Measurements from ENCODE around the gene RAB11A.

Gene RAB11A

DNA sequence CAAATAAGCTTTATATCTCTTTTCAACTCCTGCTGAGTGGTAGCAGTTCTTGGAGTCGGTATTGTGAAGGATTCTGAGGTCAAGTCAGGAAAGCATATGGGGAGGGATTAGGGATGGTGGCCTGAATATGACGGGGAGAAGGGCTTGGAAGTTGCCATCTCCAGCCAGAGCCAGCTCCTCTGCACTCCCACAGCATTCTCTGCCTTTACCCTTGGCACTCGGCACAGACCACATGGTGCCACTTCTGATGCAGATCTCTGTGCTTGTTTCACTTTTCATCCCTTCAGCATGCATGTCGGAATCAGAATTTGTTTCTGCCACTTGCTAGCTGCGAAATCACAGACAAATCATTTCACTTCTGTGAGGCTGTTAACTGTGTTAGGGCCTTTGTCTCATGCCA, 52.5 kb downstream of the RAB11A start:
- H3K4me3 ChIP-seq (ENCODE audit: low read depth, low read length) = no peak overlapping the region
- TF ChIP-seq, protein P1, sequence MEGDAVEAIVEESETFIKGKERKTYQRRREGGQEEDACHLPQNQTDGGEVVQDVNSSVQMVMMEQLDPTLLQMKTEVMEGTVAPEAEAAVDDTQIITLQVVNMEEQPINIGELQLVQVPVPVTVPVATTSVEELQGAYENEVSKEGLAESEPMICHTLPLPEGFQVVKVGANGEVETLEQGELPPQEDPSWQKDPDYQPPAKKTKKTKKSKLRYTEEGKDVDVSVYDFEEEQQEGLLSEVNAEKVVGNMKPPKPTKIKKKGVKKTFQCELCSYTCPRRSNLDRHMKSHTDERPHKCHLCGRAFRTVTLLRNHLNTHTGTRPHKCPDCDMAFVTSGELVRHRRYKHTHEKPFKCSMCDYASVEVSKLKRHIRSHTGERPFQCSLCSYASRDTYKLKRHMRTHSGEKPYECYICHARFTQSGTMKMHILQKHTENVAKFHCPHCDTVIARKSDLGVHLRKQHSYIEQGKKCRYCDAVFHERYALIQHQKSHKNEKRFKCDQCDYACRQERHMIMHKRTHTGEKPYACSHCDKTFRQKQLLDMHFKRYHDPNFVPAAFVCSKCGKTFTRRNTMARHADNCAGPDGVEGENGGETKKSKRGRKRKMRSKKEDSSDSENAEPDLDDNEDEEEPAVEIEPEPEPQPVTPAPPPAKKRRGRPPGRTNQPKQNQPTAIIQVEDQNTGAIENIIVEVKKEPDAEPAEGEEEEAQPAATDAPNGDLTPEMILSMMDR (IDR thresholded peaks at IDR 0.05; ENCODE audit: low read depth, low read length, missing control alignments) = no peak
- DNase-seq (ENCODE audit: low read depth) = no peak
- in situ Hi-C loops (cut with HindIII; ENCODE audit: low sequenced_read_pairs) = no loop called here

DNA sequence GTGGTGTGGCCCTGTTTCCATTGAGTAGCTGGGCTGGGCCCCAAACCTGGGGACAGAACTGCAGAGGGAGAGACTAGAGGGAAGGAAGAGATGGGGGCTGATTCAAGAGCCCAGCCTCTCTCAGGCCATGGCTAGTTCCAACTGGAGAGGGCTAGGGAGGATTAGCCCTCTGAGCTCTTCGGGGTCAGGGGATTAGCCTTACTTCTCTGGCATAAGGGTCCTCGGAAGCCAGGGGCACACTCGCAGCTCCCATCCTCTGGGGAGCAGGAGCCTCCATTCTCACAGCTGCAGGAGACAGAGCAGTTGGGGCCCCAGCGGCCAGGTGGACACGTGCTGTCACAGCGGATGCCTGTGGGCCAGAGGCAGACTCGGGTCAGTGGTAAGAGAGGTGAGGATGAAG, 53.3 kb downstream of the RAB11A start:
- TF ChIP-seq, protein P1 (IDR thresholded peaks at IDR 0.05; ENCODE audit: low read depth, low read length, missing control alignments) = no peak
- DNase-seq (ENCODE audit: low read depth) = no peak

DNA sequence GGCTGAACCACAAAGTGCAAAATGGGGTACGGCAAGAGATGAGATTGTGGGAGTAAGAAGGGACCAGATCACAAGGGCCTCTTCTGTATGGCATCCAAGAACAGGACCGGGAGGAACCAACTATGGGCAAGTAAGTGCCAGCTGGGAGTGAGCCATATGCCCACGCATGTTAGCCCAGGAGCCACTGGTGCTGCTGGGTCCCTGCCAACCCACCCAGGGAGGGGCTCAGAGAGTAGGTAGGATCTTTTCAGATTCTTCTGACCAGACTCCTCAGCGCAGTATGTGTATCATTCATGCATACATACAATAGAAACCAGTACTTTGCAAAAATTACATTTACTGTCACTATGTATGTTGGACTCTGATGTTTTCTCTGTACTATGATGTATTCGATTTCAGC, 54.0 kb downstream of the RAB11A start:
- no peak for DNase-seq (ENCODE audit: low read depth)
- TF ChIP-seq, protein P1 (IDR thresholded peaks at IDR 0.05; ENCODE audit: low read depth, low read length, missing control alignments) = no peak
- no peak overlapping the region for H3K4me3 ChIP-seq (ENCODE audit: low read depth, low read length)
- in situ Hi-C loops (cut with HindIII; ENCODE audit: low sequenced_read_pairs) = no loop called here

More for the DNA sequence above, 53.3 kb downstream of the RAB11A start:
- H3K4me3 ChIP-seq (ENCODE audit: low read depth, low read length) = no peak overlapping the region
- in situ Hi-C loops (cut with HindIII; ENCODE audit: low sequenced_read_pairs) = no loop called here

DNA sequence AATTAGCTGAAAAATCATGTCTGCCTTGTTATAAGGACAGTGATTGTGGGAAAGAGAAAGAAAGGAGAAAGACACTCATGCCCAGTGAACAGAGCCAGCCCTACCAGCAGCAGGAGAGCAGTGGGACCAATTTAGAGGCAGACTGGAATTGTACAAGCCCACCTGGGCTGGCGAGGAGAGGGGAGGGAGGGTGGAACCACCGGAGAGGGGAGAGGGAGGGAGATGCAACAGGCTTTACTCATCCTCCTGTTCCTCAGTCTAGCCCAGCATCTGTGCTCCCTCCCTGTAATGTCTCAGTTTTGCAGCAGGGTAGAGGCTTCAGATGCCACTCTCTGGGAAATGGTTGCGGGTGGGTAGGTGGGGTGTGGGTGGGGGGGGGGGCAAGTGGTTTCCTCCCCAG, 54.7 kb downstream of the RAB11A start:
- H3K4me3 ChIP-seq (ENCODE audit: low read depth, low read length) = no peak overlapping the region
- DNase-seq (ENCODE audit: low read depth) = no peak
- TF ChIP-seq, protein P1 (IDR thresholded peaks at IDR 0.05; ENCODE audit: low read depth, low read length, missing control alignments) = no peak
- in situ Hi-C loops (cut with HindIII; ENCODE audit: low sequenced_read_pairs) = no loop called here

DNA sequence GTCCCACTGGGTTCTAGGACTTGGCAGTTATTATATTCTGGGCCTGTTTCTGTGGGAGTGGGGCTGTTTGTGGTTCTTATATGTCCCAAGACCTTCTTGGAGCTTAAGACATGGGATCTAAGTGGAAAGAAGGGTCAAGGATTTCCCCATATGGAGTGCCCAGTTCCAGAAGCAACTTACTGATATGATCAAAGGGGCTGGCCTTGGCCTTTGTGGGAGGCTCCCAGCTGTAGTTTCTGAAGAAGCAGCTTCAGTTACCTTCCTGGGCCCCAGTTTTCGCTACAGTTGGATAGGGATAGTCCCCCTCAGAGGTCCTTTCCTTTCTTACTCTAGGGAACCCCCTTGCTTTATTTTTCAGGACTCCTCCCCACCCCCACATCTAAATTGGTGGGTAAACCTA, 56.0 kb downstream of the RAB11A start:
- no peak for DNase-seq (ENCODE audit: low read depth)

DNA sequence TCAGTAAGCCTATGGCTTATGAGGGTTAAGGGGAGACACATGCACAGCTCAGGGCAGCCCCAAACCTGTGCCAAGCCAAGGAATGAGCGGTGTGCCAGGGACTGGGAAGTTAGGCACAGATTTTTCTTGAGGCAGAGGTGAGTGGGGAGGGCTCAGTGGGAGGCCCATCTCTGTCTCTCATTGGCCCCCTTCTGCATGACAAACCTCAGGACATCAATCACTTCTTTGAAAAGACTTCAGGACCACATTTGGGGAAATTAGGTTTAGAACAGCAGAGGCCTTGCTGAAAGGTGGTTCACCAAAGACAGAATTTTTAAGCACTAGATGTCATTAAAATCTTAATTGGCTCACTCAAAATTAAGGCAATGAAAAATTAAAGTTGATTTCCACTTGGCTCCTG, 57.2 kb downstream of the RAB11A start:
- in situ Hi-C loops (cut with HindIII; ENCODE audit: low sequenced_read_pairs) = no loop called here
- TF ChIP-seq, protein P1 (IDR thresholded peaks at IDR 0.05; ENCODE audit: low read depth, low read length, missing control alignments) = no peak
- H3K4me3 ChIP-seq (ENCODE audit: low read depth, low read length) = no peak overlapping the region
- DNase-seq (ENCODE audit: low read depth) = no peak

More for the DNA sequence above, 56.0 kb downstream of the RAB11A start:
- TF ChIP-seq, protein P1 (IDR thresholded peaks at IDR 0.05; ENCODE audit: low read depth, low read length, missing control alignments) = no peak
- H3K4me3 ChIP-seq (ENCODE audit: low read depth, low read length) = no peak overlapping the region
- in situ Hi-C loops (cut with HindIII; ENCODE audit: low sequenced_read_pairs) = no loop called here

DNA sequence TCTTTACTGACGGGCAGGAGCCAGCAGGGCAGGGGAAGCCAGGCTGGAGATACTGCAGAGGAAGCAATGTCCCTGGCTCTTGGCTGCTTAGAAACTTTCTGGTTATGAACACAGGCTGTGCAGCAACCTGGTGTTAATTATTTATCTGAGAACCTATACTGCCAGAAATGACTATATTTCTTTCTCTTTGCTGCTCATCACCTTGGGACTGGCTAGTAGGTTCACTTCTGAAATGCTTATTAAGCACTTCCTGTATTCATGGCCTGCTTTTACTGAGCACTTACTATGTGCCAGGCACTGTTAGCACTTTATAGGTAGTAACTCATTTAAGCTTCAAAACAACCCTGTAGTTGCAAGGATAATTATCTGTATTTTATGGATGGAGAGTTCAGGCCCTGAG, 57.6 kb downstream of the RAB11A start:
- DNase-seq (ENCODE audit: low read depth) = no peak
- in situ Hi-C loops (cut with HindIII; ENCODE audit: low sequenced_read_pairs) = no loop called here
- TF ChIP-seq, protein P1 (IDR thresholded peaks at IDR 0.05; ENCODE audit: low read depth, low read length, missing control alignments) = no peak
- H3K4me3 ChIP-seq (ENCODE audit: low read depth, low read length) = no peak overlapping the region
